ENCODE data around the gene PLP2.

The PLP2 gene

DNA sequence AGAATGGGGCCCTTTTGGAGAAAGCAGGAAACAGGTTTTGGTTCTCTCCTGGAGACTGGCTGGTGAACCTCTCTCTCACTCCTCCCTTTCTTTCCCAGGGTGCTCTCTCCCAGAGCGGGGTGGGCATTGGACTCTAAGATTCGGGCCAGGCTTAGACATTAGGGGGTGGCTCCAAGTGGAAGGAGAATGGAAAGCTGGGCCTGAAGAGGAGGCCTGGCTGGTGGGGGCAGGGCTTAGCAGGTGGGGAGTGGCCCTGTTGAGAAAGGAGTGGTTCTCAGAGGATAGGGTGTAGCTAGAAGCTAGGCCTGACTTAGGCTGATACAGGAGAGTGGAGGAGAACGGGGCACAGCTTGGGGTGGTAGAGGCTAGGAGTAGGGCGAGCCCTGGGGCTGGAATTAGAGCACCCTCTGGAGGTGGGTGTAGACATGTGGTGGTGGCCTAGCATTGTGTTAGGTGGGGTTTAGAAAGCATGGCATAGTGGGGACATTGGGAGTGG lies 5.7 kb downstream of the PLP2 start:
- peaks cover 8% of the 10 kb centered on the region for H3K4me1 ChIP-seq (ENCODE audit: control insufficient read depth, low read length)
- H3F3A ChIP-seq (ENCODE audit: control insufficient read depth, insufficient read depth): no peaks in the 10 kb centered on the region
- H3K27ac ChIP-seq (ENCODE audit: low read depth, low read length): no peak overlapping the region
- peaks cover 46% of the 10 kb centered on the region for H3K36me3 ChIP-seq (ENCODE audit: control insufficient read depth, low read length)
- TF ChIP-seq, protein P1, sequence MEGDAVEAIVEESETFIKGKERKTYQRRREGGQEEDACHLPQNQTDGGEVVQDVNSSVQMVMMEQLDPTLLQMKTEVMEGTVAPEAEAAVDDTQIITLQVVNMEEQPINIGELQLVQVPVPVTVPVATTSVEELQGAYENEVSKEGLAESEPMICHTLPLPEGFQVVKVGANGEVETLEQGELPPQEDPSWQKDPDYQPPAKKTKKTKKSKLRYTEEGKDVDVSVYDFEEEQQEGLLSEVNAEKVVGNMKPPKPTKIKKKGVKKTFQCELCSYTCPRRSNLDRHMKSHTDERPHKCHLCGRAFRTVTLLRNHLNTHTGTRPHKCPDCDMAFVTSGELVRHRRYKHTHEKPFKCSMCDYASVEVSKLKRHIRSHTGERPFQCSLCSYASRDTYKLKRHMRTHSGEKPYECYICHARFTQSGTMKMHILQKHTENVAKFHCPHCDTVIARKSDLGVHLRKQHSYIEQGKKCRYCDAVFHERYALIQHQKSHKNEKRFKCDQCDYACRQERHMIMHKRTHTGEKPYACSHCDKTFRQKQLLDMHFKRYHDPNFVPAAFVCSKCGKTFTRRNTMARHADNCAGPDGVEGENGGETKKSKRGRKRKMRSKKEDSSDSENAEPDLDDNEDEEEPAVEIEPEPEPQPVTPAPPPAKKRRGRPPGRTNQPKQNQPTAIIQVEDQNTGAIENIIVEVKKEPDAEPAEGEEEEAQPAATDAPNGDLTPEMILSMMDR (IDR thresholded peaks at IDR 0.05; ENCODE audit: low read depth, low read length, poor library complexity, severe bottlenecking): peak; percentile 27
- no peak for TF ChIP-seq EZH2phosphoT487 (IDR thresholded peaks at IDR 0.05; ENCODE audit: borderline replicate concordance, low read length)
- no peak overlapping the region for H3K4me2 ChIP-seq (ENCODE audit: low read length)
- no peak overlapping the region for H3K4me3 ChIP-seq (ENCODE audit: low read length)
- H4K20me1 ChIP-seq (ENCODE audit: control insufficient read depth, insufficient read depth, low read depth, low read length): no peaks in the 10 kb centered on the region
- no peaks in the 10 kb centered on the region for H3K9me2 ChIP-seq (replicated peaks; ENCODE audit: control insufficient read depth, low read length)
- no peaks in the 10 kb centered on the region for H3K9me3 ChIP-seq (ENCODE audit: control insufficient read depth, insufficient read depth, low read length)
- no peaks in the 10 kb centered on the region for H3K27me3 ChIP-seq (ENCODE audit: control insufficient read depth, low read length)
- H3K79me2 ChIP-seq (ENCODE audit: control insufficient read depth, low read length): peaks cover 10% of the 10 kb centered on the region

DNA sequence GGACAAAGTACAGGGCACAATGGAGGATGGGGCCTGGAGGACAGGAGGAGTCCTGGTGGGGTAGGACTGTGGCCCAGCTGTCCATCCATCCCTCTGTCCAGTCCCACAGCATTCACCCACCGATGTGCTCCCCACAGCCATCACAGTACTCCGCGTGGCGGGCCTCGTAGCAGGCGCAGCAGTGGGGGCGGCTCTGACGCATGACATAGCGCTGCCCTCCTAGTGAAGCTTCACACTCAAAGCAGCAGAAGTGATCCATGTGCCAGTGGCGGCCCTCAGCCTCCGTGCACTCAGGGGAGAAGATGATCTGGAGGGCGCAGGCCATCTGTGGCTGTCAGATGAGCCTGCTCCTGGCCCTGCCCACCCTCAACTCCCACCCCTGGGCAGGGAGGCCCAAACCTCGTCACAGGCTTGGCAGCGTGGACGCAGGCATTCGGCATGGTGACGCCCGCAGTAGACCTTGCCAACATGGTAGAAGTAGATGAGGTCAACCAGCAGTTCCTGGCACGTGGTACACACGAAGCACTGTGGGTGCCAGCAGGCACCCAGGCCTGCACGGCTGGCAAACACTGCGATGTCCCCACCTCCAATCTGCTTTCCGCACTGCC lies 6.3 kb downstream of the PLP2 start:
- H3K27me3 ChIP-seq (ENCODE audit: control insufficient read depth, low read length): no peaks in the 10 kb centered on the region
- H3K36me3 ChIP-seq (ENCODE audit: control insufficient read depth, low read length): peaks cover 45% of the 10 kb centered on the region
- H3K9me2 ChIP-seq (replicated peaks; ENCODE audit: control insufficient read depth, low read length): no peaks in the 10 kb centered on the region
- no peaks in the 10 kb centered on the region for H4K20me1 ChIP-seq (ENCODE audit: control insufficient read depth, insufficient read depth, low read depth, low read length)
- H3K4me1 ChIP-seq (ENCODE audit: control insufficient read depth, low read length): peaks cover 5% of the 10 kb centered on the region
- H3K79me2 ChIP-seq (ENCODE audit: control insufficient read depth, low read length): peaks cover 6% of the 10 kb centered on the region
- H3F3A ChIP-seq (ENCODE audit: control insufficient read depth, insufficient read depth): no peaks in the 10 kb centered on the region
- TF ChIP-seq EZH2phosphoT487 (IDR thresholded peaks at IDR 0.05; ENCODE audit: borderline replicate concordance, low read length): no peak
- TF ChIP-seq, protein P1 (IDR thresholded peaks at IDR 0.05; ENCODE audit: low read depth, low read length, poor library complexity, severe bottlenecking): no peak
- H3K9me3 ChIP-seq (ENCODE audit: control insufficient read depth, insufficient read depth, low read length): no peaks in the 10 kb centered on the region
- H3K4me2 ChIP-seq (ENCODE audit: low read length): no peak overlapping the region
- no peak overlapping the region for H3K27ac ChIP-seq (ENCODE audit: low read depth, low read length)
- no peak overlapping the region for H3K4me3 ChIP-seq (ENCODE audit: low read length)

DNA sequence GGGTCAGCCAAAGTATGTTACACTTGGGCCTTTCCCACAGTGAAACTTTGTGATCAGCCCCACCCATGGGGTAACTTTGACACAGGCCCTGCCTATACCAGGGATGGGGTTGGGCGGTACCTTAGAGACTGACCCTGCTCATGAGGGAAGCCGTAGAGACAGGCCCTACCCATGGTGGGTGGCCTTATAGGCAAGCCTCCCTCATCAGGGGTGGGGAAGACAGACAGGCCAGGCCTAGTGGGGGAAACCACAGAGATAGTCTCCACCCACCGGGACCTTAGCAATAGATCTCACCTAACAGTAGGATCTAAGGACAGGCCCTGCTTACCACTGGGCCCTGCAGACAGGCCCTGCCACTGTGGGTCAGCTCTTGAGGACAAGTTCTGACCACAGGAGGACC lies 6.8 kb downstream of the PLP2 start:
- no peaks in the 10 kb centered on the region for H4K20me1 ChIP-seq (ENCODE audit: control insufficient read depth, insufficient read depth, low read depth, low read length)
- H3K4me2 ChIP-seq (ENCODE audit: low read length): no peak overlapping the region
- H3K27ac ChIP-seq (ENCODE audit: low read depth, low read length): no peak overlapping the region
- peaks cover under 1% of the 10 kb centered on the region for H3K79me2 ChIP-seq (ENCODE audit: control insufficient read depth, low read length)
- H3K36me3 ChIP-seq (ENCODE audit: control insufficient read depth, low read length): peaks cover 41% of the 10 kb centered on the region
- H3K27me3 ChIP-seq (ENCODE audit: control insufficient read depth, low read length): no peaks in the 10 kb centered on the region
- H3K9me2 ChIP-seq (replicated peaks; ENCODE audit: control insufficient read depth, low read length): no peaks in the 10 kb centered on the region
- no peak overlapping the region for H3K4me3 ChIP-seq (ENCODE audit: low read length)
- no peaks in the 10 kb centered on the region; the same call in 1 of the 2 replicates for H3K4me1 ChIP-seq (ENCODE audit: control insufficient read depth, low read length)
- H3K9me3 ChIP-seq (ENCODE audit: control insufficient read depth, insufficient read depth, low read length): no peaks in the 10 kb centered on the region
- H3F3A ChIP-seq (ENCODE audit: control insufficient read depth, insufficient read depth): no peaks in the 10 kb centered on the region
- TF ChIP-seq, protein P1 (IDR thresholded peaks at IDR 0.05; ENCODE audit: low read depth, low read length, poor library complexity, severe bottlenecking): no peak
- TF ChIP-seq EZH2phosphoT487 (IDR thresholded peaks at IDR 0.05; ENCODE audit: borderline replicate concordance, low read length): no peak

All from DOHH2 (cell line).